ENCODE results near the gene HDAC7. TPM values are rescaled to one million over a fixed set of nuclear protein-coding genes. Genes with fewer than 3 reads are reported as not detected.
A peak's percentile ranks its signal among the peaks of the same experiment; 100 is the strongest.

Gene HDAC7
- total RNA-seq, 1 experiment from 2014 or later, result 37.1 TPM

DNA sequence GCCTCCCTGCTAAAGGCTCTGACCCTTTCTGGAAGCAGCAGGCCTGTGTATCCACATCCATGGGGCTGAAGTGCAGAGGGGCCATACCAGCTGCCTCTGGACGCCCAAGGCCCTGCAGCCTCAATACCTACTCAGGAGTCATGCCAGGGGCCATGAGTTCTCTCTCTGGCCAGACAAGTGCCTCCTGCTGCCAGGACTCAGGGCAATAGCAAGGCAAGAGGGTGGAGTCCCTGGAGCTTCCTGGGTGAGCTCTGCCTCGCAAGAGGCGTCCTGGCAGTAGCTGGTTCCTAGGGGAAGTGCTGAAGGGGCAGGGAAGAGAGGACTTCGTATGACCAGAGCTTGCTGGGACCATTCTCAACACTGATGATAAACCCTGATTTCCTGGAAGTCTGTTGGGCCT, 83.5 kb downstream of the HDAC7 start:
- no peak overlapping the region for H3K27ac ChIP-seq
- no peaks in the 10 kb centered on the region for H3K9me3 ChIP-seq (replicated peaks)
- H3K4me1 ChIP-seq, result peaks cover 23% of the 10 kb centered on the region
- DNase-seq, result no peak
- no peaks in the 10 kb centered on the region for H3K36me3 ChIP-seq
- H3K27me3 ChIP-seq, result no peaks in the 10 kb centered on the region
- H3K4me3 ChIP-seq, result no peak overlapping the region

DNA sequence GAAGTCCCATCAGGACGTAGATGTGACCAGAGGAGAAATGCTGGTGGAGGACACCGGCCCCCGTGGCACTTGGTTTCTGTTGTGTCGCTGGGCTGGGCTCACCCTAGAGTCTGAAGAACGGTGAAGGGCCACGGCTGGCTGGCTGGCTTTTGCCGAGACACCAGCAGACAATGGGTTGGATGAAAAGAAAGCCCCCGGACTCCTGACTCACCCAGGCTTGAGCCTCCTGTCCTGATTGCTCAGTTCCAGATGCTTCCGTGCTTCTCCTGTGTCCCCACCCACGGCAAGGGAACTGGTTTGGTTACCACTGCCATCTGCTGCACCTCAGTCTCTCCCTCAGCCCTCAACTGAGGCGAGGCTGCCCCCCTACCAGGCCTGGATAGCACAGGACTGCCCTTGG, 84.1 kb downstream of the HDAC7 start:
- no peaks in the 10 kb centered on the region for H3K9me3 ChIP-seq (replicated peaks)
- H3K27me3 ChIP-seq, result no peaks in the 10 kb centered on the region
- no peak overlapping the region for H3K4me3 ChIP-seq
- H3K27ac ChIP-seq, result no peak overlapping the region
- H3K4me1 ChIP-seq, result peaks cover 17% of the 10 kb centered on the region
- DNase-seq, result no peak
- no peaks in the 10 kb centered on the region for H3K36me3 ChIP-seq

DNA sequence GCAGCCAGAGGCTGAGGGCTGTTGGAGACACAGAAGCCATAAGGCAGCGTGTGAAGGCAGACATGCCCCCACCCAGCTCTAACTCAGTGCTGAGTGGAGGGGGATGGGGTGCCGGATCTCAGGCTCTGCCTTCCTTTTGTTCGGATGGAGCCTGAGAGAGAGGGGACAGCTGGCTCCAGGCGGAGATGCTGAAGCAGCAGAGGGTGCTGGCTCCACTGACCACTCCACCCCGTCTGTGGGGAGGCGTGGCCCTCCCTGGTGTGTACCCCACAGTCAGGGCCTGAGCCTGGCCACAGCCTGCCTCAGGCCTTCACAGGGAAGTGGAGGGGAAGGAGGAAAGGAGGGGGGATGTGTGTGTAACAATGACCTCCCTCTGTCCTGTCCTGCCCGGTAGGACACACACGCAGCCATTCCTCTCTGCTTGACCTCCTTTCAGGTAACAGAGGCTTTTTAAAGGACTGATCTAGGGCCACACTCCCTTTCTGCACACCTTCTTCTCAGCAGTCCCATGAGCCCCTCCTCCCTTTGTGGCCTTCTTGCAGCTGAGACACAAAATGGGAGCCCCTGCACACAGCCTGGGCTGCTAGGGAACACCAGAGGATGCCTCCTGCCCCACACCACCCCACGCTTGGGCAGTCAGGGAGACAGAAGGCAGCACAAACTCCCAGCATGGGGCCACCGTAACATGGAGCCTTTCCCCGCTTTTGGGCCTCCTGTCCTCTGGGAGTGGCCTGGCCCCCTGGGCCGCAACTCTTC, 84.8 kb downstream of the HDAC7 start:
- H3K9me3 ChIP-seq (replicated peaks), result no peaks in the 10 kb centered on the region
- H3K4me1 ChIP-seq, result peaks cover 19% of the 10 kb centered on the region
- H3K27me3 ChIP-seq, result no peaks in the 10 kb centered on the region
- H3K4me3 ChIP-seq, result no peak overlapping the region
- peak; percentile 71 to 73 for DNase-seq
- H3K27ac ChIP-seq, result no peak overlapping the region
- no peaks in the 10 kb centered on the region for H3K36me3 ChIP-seq

DNA sequence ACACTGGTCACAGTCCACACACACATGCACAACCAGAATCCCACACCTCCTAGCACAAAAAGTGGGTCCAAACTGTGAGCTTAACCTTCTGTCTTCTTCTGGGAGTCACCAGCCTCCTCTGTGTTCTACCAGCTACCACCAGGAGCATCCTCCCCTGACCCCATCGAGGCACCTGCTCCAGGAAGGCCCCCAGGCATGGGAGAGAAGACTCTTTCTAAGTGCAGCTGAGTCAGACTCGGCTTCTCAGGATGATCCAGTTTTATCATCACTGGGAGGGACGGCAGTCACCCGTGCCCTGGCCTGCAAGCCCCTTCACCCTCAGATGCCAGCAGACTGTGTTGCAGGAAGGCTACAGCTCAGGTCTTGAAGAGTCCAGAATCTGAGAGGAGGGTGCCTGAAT, 86.6 kb downstream of the HDAC7 start:
- peaks cover 32% of the 10 kb centered on the region for H3K4me1 ChIP-seq
- no peak overlapping the region for H3K4me3 ChIP-seq
- H3K27ac ChIP-seq, result no peak overlapping the region

More for the DNA sequence above, 86.6 kb downstream of the HDAC7 start:
- H3K9me3 ChIP-seq (replicated peaks), result no peaks in the 10 kb centered on the region
- no peak for DNase-seq
- no peaks in the 10 kb centered on the region for H3K36me3 ChIP-seq
- no peaks in the 10 kb centered on the region for H3K27me3 ChIP-seq

Other genes starting within 250 kb of the HDAC7 start
- gene RPAP3, start 113.9 kb downstream of the HDAC7 start, total RNA-seq (2014; rRNA removed; shearing (Covaris generic)), result 56.4 and 70.0 TPM in 2 replicates
- not detected in 2 replicates for gene ENDOU, start 94.4 kb downstream of the HDAC7 start, total RNA-seq (2014; rRNA removed; shearing (Covaris generic))
- 0.49 and 0.68 TPM in 2 replicates for gene RAPGEF3, start 61.0 kb downstream of the HDAC7 start, total RNA-seq (2014; rRNA removed; shearing (Covaris generic))
- gene SLC48A1, start 46.7 kb downstream of the HDAC7 start, total RNA-seq (2014; rRNA removed; shearing (Covaris generic)), result 1.1 and 1.4 TPM in 2 replicates
- gene VDR, start 85.1 kb upstream of the HDAC7 start, total RNA-seq (2014; rRNA removed; shearing (Covaris generic)), result 0.10 TPM in 1 of 2 replicates, not detected in the other
- gene TMEM106C, start 143.7 kb upstream of the HDAC7 start, total RNA-seq (2014; rRNA removed; shearing (Covaris generic)), result 126 and 145 TPM in 2 replicates
- gene COL2A1, start 184.6 kb upstream of the HDAC7 start, total RNA-seq (2014; rRNA removed; shearing (Covaris generic)), result 200 and 211 TPM in 2 replicates

Measured in SJCRH30 (cell line).